ENCODE results near the gene VPS13D. TPM values are rescaled to one million over a fixed set of nuclear protein-coding genes. Genes with fewer than 3 reads are reported as not detected.

VPS13D gene
- total RNA-seq, 4 donors from 2014 or later = 137 to 238 (median 191) TPM

- no peaks in the 10 kb centered on the region for H3K9me3 ChIP-seq
- 53 to 61% methylated on average over 5 of the region's 5 CpGs for whole genome bisulfite sequencing, 2 donors
- peaks cover 42 to 46% of the 10 kb centered on the region in 2 donors for H3K36me3 ChIP-seq
- TF ChIP-seq CTCF (IDR thresholded peaks at IDR 0.05) = no peak
- TF ChIP-seq POLR2A (IDR thresholded peaks at IDR 0.05) = no peak
- peaks cover 0 to under 1% of the 10 kb centered on the region in 2 donors for H3K4me1 ChIP-seq
- no peaks in the 10 kb centered on the region for H3K27me3 ChIP-seq
- no peak overlapping the region for H3K27ac ChIP-seq
- intact Hi-C loops (cut with DNase I) = no loop called here
- H3K4me3 ChIP-seq (replicated peaks in 1 of 3) = no peak overlapping the region
- no peak for DNase-seq
These were observed 21.6 kb downstream of the VPS13D start for GRCh38 chr1:12251442-12251841.

- Histone ChIP-seq H3K27ac (no peak overlapping the region), H3K27me3 (no peaks in the 10 kb centered on the region), H3K4me1 (no peaks in the 10 kb centered on the region), H3K4me3 (replicated peaks in 1 of 3) (no peak overlapping the region), H3K36me3 (peaks cover 56 to 61% of the 10 kb centered on the region in 2 donors), H3K9me3 (no peaks in the 10 kb centered on the region)
- TF ChIP-seq POLR2A (IDR thresholded peaks at IDR 0.05) (no peak), CTCF (IDR thresholded peaks at IDR 0.05) (no peak)
- intact Hi-C loops (cut with DNase I) = no loop called here
- WGBS, 2 donors = 91 to 98% methylated on average over 2 of the region's 2 CpGs
- no peak for DNase-seq
These were observed 26.1 kb downstream of the VPS13D start for GRCh38 chr1:12255913-12256312.

- H3K4me1 ChIP-seq = no peaks in the 10 kb centered on the region
- peaks cover 64 to 69% of the 10 kb centered on the region in 2 donors for H3K36me3 ChIP-seq
- WGBS, 2 donors = 90 to 95% methylated on average over 7 of the region's 7 CpGs
- H3K4me3 ChIP-seq (replicated peaks in 1 of 3) = no peak overlapping the region
- intact Hi-C loops (cut with DNase I) = no loop called here
- H3K9me3 ChIP-seq = no peaks in the 10 kb centered on the region
- no peaks in the 10 kb centered on the region for H3K27me3 ChIP-seq
- DNase-seq = no peak
- no peak for TF ChIP-seq CTCF (IDR thresholded peaks at IDR 0.05)
- TF ChIP-seq POLR2A (IDR thresholded peaks at IDR 0.05) = no peak
- H3K27ac ChIP-seq = no peak overlapping the region
These were observed 28.4 kb downstream of the VPS13D start for GRCh38 chr1:12258272-12258671.

- no peaks in the 10 kb centered on the region for H3K4me1 ChIP-seq
- H3K27ac ChIP-seq = no peak overlapping the region
- intact Hi-C loops (cut with DNase I) = no loop called here
- no peak for DNase-seq
- peaks cover 65 to 73% of the 10 kb centered on the region in 2 donors for H3K36me3 ChIP-seq
- 85 to 92% methylated on average over 1 of the region's 1 CpG for WGBS, 2 donors
- TF ChIP-seq POLR2A (IDR thresholded peaks at IDR 0.05) (no peak), CTCF (IDR thresholded peaks at IDR 0.05) (no peak)
- H3K27me3 ChIP-seq = no peaks in the 10 kb centered on the region
- no peaks in the 10 kb centered on the region for H3K9me3 ChIP-seq
- no peak overlapping the region for H3K4me3 ChIP-seq (replicated peaks in 1 of 3)
These were observed 39.5 kb downstream of the VPS13D start for GRCh38 chr1:12269351-12269750.

- H3K36me3 ChIP-seq = peaks cover 65 to 72% of the 10 kb centered on the region in 2 donors
- intact Hi-C loops (cut with DNase I) = no loop called here
- no peak for DNase-seq
These were observed 41.2 kb downstream of the VPS13D start for GRCh38 chr1:12271033-12271432.

More at GRCh38 chr1:12271033-12271432, 41.2 kb downstream of the VPS13D start:
- no peak overlapping the region for H3K27ac ChIP-seq
- H3K9me3 ChIP-seq = no peaks in the 10 kb centered on the region
- WGBS, 2 donors = 91 to 96% methylated on average over 4 of the region's 4 CpGs
- no peaks in the 10 kb centered on the region for H3K4me1 ChIP-seq
- TF ChIP-seq POLR2A (IDR thresholded peaks at IDR 0.05) (no peak), CTCF (IDR thresholded peaks at IDR 0.05) (no peak)
- H3K27me3 ChIP-seq = no peaks in the 10 kb centered on the region
- no peak overlapping the region for H3K4me3 ChIP-seq (replicated peaks in 1 of 3)

All from thyroid gland (tissue), 4 donors.